ENCODE measurements around the gene DAP.

DNA sequence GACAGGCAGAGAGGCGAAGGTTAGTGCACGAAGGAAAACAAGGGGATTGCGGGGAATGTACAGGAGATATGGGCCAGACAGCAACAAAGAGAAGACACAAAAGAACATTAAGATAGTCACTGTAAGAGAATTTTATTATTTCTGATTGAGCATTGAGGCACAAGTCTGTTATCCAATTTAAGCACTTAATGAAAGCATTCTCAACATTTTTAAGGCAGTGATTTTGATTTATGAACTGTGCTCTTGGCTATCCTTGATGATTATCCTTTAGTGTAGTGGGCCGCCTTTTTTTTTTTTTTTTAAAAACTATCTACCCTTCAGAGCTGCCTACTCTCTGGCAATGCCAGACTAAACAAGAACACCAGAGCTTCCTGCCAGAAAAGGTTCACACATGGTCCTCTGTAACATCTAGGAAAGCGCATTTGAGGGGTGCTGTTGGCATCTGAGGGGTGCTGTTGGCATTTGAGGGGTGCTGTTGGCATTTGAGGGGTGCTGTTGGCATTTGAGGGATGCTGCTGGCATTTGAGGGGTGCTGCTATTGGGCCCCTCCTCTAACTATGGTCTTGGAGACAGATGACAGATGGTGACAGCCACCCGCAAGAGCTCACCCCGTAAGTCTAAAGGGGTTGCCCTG lies 3.0 kb downstream of the DAP start:
- TF ChIP-seq, protein P1, sequence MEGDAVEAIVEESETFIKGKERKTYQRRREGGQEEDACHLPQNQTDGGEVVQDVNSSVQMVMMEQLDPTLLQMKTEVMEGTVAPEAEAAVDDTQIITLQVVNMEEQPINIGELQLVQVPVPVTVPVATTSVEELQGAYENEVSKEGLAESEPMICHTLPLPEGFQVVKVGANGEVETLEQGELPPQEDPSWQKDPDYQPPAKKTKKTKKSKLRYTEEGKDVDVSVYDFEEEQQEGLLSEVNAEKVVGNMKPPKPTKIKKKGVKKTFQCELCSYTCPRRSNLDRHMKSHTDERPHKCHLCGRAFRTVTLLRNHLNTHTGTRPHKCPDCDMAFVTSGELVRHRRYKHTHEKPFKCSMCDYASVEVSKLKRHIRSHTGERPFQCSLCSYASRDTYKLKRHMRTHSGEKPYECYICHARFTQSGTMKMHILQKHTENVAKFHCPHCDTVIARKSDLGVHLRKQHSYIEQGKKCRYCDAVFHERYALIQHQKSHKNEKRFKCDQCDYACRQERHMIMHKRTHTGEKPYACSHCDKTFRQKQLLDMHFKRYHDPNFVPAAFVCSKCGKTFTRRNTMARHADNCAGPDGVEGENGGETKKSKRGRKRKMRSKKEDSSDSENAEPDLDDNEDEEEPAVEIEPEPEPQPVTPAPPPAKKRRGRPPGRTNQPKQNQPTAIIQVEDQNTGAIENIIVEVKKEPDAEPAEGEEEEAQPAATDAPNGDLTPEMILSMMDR (optimal IDR thresholded peaks at IDR 0.05 in 1 of 3, IDR thresholded peaks at IDR 0.05 in 1 of 3, conservative IDR thresholded peaks at IDR 0.05 in 1 of 3; ENCODE audit: extremely low read depth in 1 of 3, insufficient read depth in 2 of 3, low read length in 3 of 3): no peak
- TF ChIP-seq EZH2 (IDR thresholded peaks at IDR 0.05; ENCODE audit: low read length): no peak

Measured in keratinocyte (primary cell).